ENCODE data around the gene AGAP4. TPM values are rescaled to one million over a fixed set of nuclear protein-coding genes. Genes with fewer than 3 reads are reported as not detected.
"Not testable (repeated sequence)": the region's sequence is repeated elsewhere in the genome, so short reads cannot be mapped to it uniquely, and the experiment has no call there.

AGAP4 gene
- polyA plus RNA-seq, 3 donors: 0.22 to 21.6 (median 0.47) TPM

DNA sequence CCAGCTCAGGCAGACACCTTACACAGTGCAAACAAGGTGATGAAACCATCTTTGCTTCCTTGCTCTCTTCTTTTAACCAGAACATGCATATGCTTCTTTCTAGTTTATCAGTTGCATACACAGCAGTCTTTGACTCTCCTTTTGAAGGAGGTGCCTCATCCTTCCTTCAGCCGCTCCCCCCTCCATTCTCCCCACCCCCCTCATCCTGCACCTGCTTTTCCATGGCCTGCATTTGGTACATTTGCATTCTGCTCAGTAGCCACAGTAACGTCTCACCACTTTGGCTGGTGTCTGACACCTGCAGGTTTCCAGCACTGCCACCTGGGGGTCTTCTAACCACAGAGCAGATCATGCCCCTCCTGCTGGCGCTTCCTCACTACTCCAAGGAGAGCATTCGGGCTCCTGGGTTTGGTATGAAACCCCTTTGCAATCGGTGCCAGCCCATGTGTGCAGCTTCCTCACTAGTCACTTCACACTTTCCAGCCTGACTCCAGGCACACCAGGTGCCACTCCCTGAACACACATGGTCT, 60.0 kb downstream of the AGAP4 start:
- H3K9ac ChIP-seq (ENCODE audit: insufficient read depth, low read length, poor library complexity, severe bottlenecking); H4K20me1 ChIP-seq (ENCODE audit: insufficient read depth, low read length); intact Hi-C loops (cut with micrococcal nuclease); H3K27me3 ChIP-seq (ENCODE audit: control insufficient read depth in 2 of 2, insufficient read depth in 2 of 2, low read length in 2 of 2); H2AFZ ChIP-seq (ENCODE audit: insufficient read depth, low read depth, low read length, poor library complexity, severe bottlenecking); H3K4me3 Mint-ChIP-seq; DNase-seq; H3K79me2 ChIP-seq (ENCODE audit: insufficient read depth, low read length); H3K4me1 Mint-ChIP-seq; H3K9me3 Mint-ChIP-seq; H3K9me3 ChIP-seq (replicated peaks in 1 of 2; ENCODE audit: control insufficient read depth in 1 of 2, insufficient read depth in 1 of 2, low read length in 2 of 2); H3K27me3 Mint-ChIP-seq (ENCODE audit: low read depth in 3 of 3); H3K27ac ChIP-seq (ENCODE audit: low read depth in 1 of 2, low read length in 2 of 2); H3K4me3 ChIP-seq (replicated peaks in 1 of 3; ENCODE audit: low read depth in 2 of 3, low read length in 3 of 3); H3K4me1 ChIP-seq (ENCODE audit: control insufficient read depth in 1 of 2, insufficient read depth in 2 of 2, low read length in 2 of 2); H3K4me2 ChIP-seq (replicated peaks; ENCODE audit: extremely low read depth, low read length, poor library complexity, severe bottlenecking): not testable (repeated sequence)
- no CpG with 5 or more reads among the region's 5 CpGs for WGBS (ENCODE audit: insufficient coverage)
- Mint-ChIP-seq H3K27ac (peak overlapping the region in 2 of 7 donors; percentile 10 to 43), H3K36me3 (peaks cover 61 to 73% of the 10 kb centered on the region in 2 donors)
- H3K36me3 ChIP-seq (replicated peaks in 1 of 2; ENCODE audit: control insufficient read depth in 1 of 2, insufficient read depth in 2 of 2, low read length in 2 of 2): peaks cover 44 to 79% of the 10 kb centered on the region in 2 donors

DNA sequence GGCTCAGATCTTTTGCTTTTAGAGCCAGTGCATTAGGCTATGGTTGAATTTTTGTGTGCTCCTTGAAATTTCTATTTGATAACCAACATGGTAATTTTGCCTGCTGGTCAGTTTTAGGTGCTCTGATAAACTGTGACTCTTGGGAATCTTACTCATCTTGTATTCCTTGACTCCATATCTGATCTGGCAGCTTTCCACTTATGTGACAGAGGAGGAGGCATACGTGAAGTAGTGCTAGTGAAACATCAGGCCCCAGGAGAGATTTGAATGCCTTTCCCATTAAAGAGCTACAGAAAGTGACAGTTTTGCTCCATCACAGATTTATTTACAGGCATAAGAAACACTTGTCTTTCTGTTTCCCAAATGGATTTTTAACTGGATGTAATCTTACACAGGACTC, 61.1 kb downstream of the AGAP4 start:
- H3K36me3 Mint-ChIP-seq: peaks cover 53 to 66% of the 10 kb centered on the region in 2 donors
- H3K27ac ChIP-seq (ENCODE audit: low read depth in 1 of 2, low read length in 2 of 2); H3K27ac Mint-ChIP-seq; DNase-seq; H3K4me3 Mint-ChIP-seq; H3K4me3 ChIP-seq (replicated peaks in 1 of 3; ENCODE audit: low read depth in 2 of 3, low read length in 3 of 3); H3K27me3 ChIP-seq (ENCODE audit: control insufficient read depth in 2 of 2, insufficient read depth in 2 of 2, low read length in 2 of 2); H3K4me2 ChIP-seq (replicated peaks; ENCODE audit: extremely low read depth, low read length, poor library complexity, severe bottlenecking); H4K20me1 ChIP-seq (ENCODE audit: insufficient read depth, low read length); H3K9me3 ChIP-seq (replicated peaks in 1 of 2; ENCODE audit: control insufficient read depth in 1 of 2, insufficient read depth in 1 of 2, low read length in 2 of 2); H3K9me3 Mint-ChIP-seq; H3K79me2 ChIP-seq (ENCODE audit: insufficient read depth, low read length); H3K4me1 ChIP-seq (ENCODE audit: control insufficient read depth in 1 of 2, insufficient read depth in 2 of 2, low read length in 2 of 2); H2AFZ ChIP-seq (ENCODE audit: insufficient read depth, low read depth, low read length, poor library complexity, severe bottlenecking); H3K27me3 Mint-ChIP-seq (ENCODE audit: low read depth in 3 of 3); intact Hi-C loops (cut with micrococcal nuclease); H3K4me1 Mint-ChIP-seq; H3K9ac ChIP-seq (ENCODE audit: insufficient read depth, low read length, poor library complexity, severe bottlenecking): not testable (repeated sequence)
- no CpG with 5 or more reads among the region's 1 CpG for WGBS (ENCODE audit: insufficient coverage)
- H3K36me3 ChIP-seq (replicated peaks in 1 of 2; ENCODE audit: control insufficient read depth in 1 of 2, insufficient read depth in 2 of 2, low read length in 2 of 2): peaks cover 35 to 69% of the 10 kb centered on the region in 2 donors

Small RNA genes within 50 kb of the gene (small RNA-seq; reads per million reads assigned to genes)
- gene AC012044.1 (ENCODE audit: insufficient read length, low read depth) (not detected), gene RNA5SP310 (ENCODE audit: insufficient read length, low read depth) (not detected)

Other genes with a start within 250 kb of the AGAP4 start
- gene ZFAND4, start 174.7 kb downstream of the AGAP4 start, polyA plus RNA-seq: 1 to 10 TPM; 4.4 to 5.9 (median 5.1) TPM
- 10 to 100 TPM; 12.4 to 54.2 (median 23.1) TPM for gene WASHC2C, start 120.2 kb downstream of the AGAP4 start, polyA plus RNA-seq
- gene TIMM23, start 125.0 kb upstream of the AGAP4 start, polyA plus RNA-seq: 10 to 100 TPM; 17.2 to 72.1 (median 71.2) TPM
- 100 to 1,000 TPM; 161 to 853 (median 784) TPM for gene NCOA4, start 183.1 kb upstream of the AGAP4 start, polyA plus RNA-seq
- gene MSMB, start 198.8 kb upstream of the AGAP4 start, polyA plus RNA-seq: not detected

Data from CD14-positive monocyte (primary cell).